GM21390 (cell line): Measurements from ENCODE around the gene GLOD4.
A peak's percentile ranks its signal among the peaks of the same experiment; 100 is the strongest.

Source experiments
- ATAC-seq: cut with Tn5 transposase; IDR thresholded peaks from one replicate; pipeline ENCODE4 v1.9.1; 2021; ENCODE audit not compliant: unreplicated experiment

GLOD4 gene

DNA sequence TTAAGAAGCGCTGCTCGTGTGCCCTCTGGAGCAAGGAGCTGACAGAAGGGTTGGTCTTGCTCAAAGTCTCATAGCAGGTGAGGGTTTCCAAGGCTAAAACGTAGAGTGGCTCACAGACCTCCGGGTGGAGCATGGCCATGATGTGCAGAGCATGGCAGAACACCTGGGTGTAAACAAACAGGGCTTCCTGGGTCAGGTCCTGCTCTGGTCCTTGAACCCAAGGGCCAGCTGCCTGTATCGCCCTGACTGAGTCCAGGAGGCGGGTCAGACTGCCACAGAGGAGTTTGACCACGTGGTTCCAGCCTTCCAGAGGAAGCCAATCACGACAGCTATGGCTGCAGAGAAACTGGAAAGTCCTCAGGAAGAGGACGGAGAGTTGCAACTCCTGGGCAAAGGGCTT, 37.1 kb downstream of the GLOD4 start:
- no peak for ATAC-seq

GRCh38 chr17:743139-743538, 38.9 kb downstream of the GLOD4 start:
- no peak for ATAC-seq

DNA sequence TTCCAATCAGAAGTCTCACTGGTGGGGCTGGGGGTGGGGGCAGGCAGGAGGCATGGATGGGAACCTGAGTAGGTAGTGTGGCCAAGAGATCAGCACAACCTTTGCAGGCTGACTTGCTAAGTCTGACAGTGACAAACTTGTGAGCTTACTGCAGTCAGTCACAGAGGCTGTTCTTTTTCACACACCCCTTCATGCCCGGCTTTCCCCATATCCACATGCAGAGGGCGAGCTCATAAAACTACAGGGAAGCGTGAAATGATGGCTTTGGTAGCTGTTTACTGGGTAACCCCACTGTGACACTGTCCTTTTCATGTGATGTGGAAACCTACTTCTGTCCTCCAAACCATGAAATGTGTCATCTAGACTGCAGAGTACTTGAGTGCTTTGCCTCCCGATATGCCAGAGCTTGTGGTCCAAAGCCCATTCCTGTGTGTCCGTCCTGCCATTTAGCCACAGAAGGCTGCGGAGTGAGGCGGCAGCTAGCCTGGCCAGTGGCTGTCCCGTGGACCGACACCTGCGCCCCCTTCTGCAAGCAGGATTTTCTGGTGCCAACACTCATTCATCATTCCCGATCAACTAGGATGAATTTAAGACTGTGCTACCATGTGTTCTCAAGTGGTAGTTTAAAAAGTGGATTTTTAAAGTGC, 39.8 kb downstream of the GLOD4 start:
- ATAC-seq, result no peak

- ATAC-seq, result peak; percentile 80
Observed at GRCh38 chr17:740240-741017, 41.7 kb downstream of the GLOD4 start.

GRCh38 chr17:737561-738113, 44.4 kb downstream of the GLOD4 start:
- no peak for ATAC-seq

DNA sequence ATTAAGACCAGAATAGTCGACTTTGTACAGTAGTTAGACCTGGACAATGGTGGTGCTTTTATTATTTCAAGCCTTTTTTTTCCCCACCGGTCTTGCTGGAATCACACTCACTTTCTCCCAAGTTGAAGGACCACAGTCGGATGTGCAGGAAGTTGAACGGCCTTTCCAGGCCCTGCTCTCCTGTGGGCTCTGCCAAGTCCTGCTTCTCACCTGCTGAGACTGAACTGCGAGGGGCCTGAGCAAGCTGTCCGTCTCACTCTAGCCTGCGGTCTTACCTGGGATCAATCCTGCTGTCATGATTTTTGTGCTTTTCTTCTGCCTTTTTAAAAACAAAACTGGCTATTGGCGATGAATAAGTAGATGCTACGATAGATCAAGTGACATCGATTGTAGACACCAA, 48.3 kb downstream of the GLOD4 start:
- ATAC-seq, result no peak

- ATAC-seq, result peak; percentile 40
Observed at GRCh38 chr17:732902-733720, 49.0 kb downstream of the GLOD4 start.

DNA sequence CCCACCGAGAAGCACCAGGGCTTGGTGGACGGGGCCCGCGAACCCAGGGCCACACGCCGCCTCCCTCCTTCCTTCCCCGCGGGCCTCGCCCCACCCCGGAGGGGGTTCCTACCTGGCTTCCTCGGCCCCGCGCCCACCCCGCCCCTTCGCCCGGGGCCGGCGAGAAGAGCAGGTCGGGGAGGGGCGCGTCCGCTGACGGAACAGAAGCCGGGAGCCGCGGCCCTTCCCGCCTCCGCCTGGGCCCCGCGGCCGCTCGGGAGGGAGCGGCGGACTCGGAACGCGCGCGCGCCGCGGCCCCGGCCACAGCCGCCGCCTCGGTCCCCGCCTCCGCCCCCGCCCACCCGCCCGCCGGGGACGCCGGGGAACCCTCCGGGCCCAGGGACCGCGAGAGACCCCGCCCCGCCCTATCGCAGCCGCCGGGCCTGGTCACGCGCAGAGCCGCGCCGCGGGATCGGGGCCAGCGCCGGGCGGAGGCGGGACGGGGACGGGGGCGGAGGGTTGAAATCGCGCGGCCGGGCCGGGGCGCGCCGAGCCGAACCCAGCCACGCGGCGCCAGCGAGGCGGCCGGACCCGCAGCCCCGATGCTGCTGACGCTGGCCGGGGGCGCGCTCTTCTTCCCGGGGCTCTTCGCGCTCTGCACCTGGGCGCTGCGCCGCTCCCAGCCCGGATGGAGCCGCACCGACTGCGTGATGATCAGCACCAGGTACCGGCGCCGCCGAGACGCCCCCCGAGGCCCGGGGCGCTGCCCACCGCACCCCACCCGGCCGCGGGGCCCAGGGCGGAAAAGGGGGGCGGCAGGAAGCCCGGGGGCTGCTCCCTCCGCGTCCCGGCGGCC, 49.8 kb downstream of the GLOD4 start, which contains the start of gene TLCD3A:
TSS of gene TLCD3A (plus strand) at position 530 of the 835 bp plus-strand sequence. CDS start at position 582, 52 bp downstream.
- peak; percentile 50 for ATAC-seq

DNA sequence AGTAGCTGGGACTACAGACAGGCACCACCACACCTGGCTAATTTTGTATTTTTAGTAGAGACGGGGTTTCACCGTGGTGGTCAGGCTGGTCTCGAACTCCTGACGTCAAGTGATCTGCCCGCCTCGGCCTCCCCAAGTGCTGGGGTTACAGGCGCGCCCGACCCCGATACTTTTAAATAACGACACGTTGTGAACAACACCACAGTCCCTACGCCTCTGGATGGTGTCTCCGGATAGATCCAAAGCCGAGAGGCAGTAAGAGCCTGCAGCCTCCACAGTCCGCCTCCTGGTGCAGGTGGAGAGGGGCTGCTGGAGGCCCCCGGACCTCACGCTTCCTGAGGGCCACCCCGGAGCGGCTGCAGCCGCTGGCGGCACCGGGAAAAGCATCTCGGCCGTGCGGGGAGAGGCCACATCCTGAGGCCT, 50.4 kb downstream of the GLOD4 start:
- no peak for ATAC-seq

GRCh38 chr17:728911-729310, 53.2 kb downstream of the GLOD4 start:
- ATAC-seq, result no peak

- ATAC-seq, result no peak
Observed at GRCh38 chr17:726271-726919, 55.7 kb downstream of the GLOD4 start.

GRCh38 chr17:725746-726145, 56.3 kb downstream of the GLOD4 start:
- no peak for ATAC-seq

GRCh38 chr17:725084-725483, 57.0 kb downstream of the GLOD4 start:
- ATAC-seq, result no peak

GRCh38 chr17:721540-721937, 60.5 kb downstream of the GLOD4 start:
- ATAC-seq, result no peak

GRCh38 chr17:720706-721539, 61.2 kb downstream of the GLOD4 start:
- no peak for ATAC-seq

DNA sequence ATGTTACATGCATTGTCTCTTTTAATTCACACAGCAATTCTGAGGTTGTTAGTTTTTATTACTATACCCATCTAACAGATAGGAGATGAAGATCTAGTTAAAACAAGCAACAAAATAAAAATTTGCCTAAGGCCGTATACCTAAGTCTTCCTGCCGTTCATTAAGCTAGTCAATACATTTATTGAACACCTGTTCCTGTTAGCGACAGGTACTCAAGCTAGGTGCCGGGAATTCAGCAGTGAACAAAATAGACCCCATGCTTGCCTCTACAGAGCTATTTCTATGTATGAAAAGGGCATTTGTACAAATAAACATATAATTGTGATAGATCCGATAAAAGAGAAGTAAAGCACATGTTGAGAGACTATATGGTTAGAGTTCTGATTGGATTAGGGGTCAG, 64.0 kb downstream of the GLOD4 start:
- ATAC-seq, result no peak
